ENCODE results near the gene VGLL4.

GRCh38 chr3:11545186-11545851, 98.4 kb downstream of the VGLL4 start:
- no peak for TF ChIP-seq POLR2A (IDR thresholded peaks at IDR 0.05)
- TF ChIP-seq POLR2AphosphoS5 (IDR thresholded peaks at IDR 0.05): no peak
